Activated CD8-positive, alpha-beta memory T cell treated with anti-CD3 and anti-CD28 coated beads for 1 hour (primary cell): ENCODE results near the gene TYK2.

Experiments used
- DNase-seq, 2 donors: peaks; one replicate each; pipeline ENCODE4 v3.0.0-alpha.2; 2020; ENCODE audit warnings: low read depth in 1 of 2; ENCODE audit errors: extremely low read depth in 1 of 2

TYK2 gene

GRCh38 chr19:10317045-10317856, 63.1 kb downstream of the TYK2 start:
- no peak for DNase-seq

- no peak for DNase-seq
These were observed 63.9 kb downstream of the TYK2 start for GRCh38 chr19:10316229-10317044.

GRCh38 chr19:10315335-10316214, 64.8 kb downstream of the TYK2 start, which contains the start of gene FDX2:
TSS of gene FDX2 (minus strand) at chr19:10316015. CDS start at chr19:10315996, 19 bp downstream.
- DNase-seq, result peak; percentile 82 to 90

- no peak for DNase-seq
These were observed 70.9 kb downstream of the TYK2 start, which contains the start of gene ZGLP1 for GRCh38 chr19:10309423-10309822. TSS of gene ZGLP1 (minus strand) at chr19:10309815.

GRCh38 chr19:10306327-10306726, 74.0 kb downstream of the TYK2 start:
- no peak for DNase-seq

GRCh38 chr19:10305139-10305806, 75.1 kb downstream of the TYK2 start:
- no peak for DNase-seq
